SJSA1 (cell line): ENCODE data around the gene FBXO40. TPM values are rescaled to one million over a fixed set of nuclear protein-coding genes. Genes with fewer than 3 reads are reported as not detected.
"Not testable (repeated sequence)": the region's sequence is repeated elsewhere in the genome, so short reads cannot be mapped to it uniquely, and the experiment has no call there.

Experiments
- DNase-seq, 2 experiments: peaks; one replicate each; pipeline ENCODE4 v3.0.0-alpha.2; 2015 to 2020; ENCODE audit warnings: low spot score in 2 of 2, low read depth in 1 of 2
- H3K27ac ChIP-seq: fragments of 250-450 bp; sonication (Bioruptor Pico); 2 replicates; pipeline ENCODE4 v1.5.1; 2020; ENCODE audit warnings: mild to moderate bottlenecking, moderate library complexity
- H3K27me3 ChIP-seq: fragments of 250-450 bp; sonication (Bioruptor Pico); replicated peaks from 2 replicates; pipeline ENCODE4 v1.5.1; 2020; ENCODE audit warnings: mild to moderate bottlenecking, moderate library complexity
- H3K36me3 ChIP-seq: fragments of 250-450 bp; sonication (Bioruptor Pico); 2 replicates; pipeline ENCODE4 v1.5.1; 2020; ENCODE audit warnings: mild to moderate bottlenecking
- H3K4me1 ChIP-seq: fragments of 250-450 bp; sonication (Bioruptor Pico); replicated peaks from 2 replicates; pipeline ENCODE4 v1.6.1; 2021; ENCODE audit warnings: mild to moderate bottlenecking
- H3K4me3 ChIP-seq: fragments of 250-450 bp; sonication (Bioruptor Pico); 2 replicates; pipeline ENCODE4 v1.5.1; 2020; ENCODE audit warnings: mild to moderate bottlenecking
- H3K9me3 ChIP-seq: fragments of 250-450 bp; sonication (Bioruptor Pico); replicated peaks from 2 replicates; pipeline ENCODE4 v1.5.1; 2020; ENCODE audit warnings: mild to moderate bottlenecking
- total RNA-seq: library from RNA; depleted of rRNA; stranded (reverse); fragments of >200 nt; shearing (Covaris generic); gene quantifications from 2 replicates; pipeline ENCODE4 v1.2.3, GENCODE V29; 2014

The FBXO40 gene
- total RNA-seq, 1 experiment from 2014 or later: not detected

GRCh38 chr3:121594850-121595249, 1.7 kb downstream of the FBXO40 start:
- no peak for DNase-seq

GRCh38 chr3:121595765-121596406, 2.7 kb downstream of the FBXO40 start:
- no peaks in the 10 kb centered on the region for H3K36me3 ChIP-seq
- no peaks in the 10 kb centered on the region for H3K4me1 ChIP-seq
- H3K4me3 ChIP-seq: no peak overlapping the region
- no peak overlapping the region for H3K27ac ChIP-seq
- H3K27me3 ChIP-seq: no peaks in the 10 kb centered on the region
- no peak for DNase-seq
- H3K9me3 ChIP-seq: no peaks in the 10 kb centered on the region

More at GRCh38 chr3:121594850-121595249, 1.7 kb downstream of the FBXO40 start:
- Histone ChIP-seq H3K36me3 (no peaks in the 10 kb centered on the region), H3K27me3 (no peaks in the 10 kb centered on the region), H3K27ac (no peak overlapping the region), H3K4me1 (no peaks in the 10 kb centered on the region), H3K9me3 (no peaks in the 10 kb centered on the region), H3K4me3 (no peak overlapping the region)

GRCh38 chr3:121598564-121598963, 5.4 kb downstream of the FBXO40 start:
- no peak overlapping the region for H3K27ac ChIP-seq
- H3K27me3 ChIP-seq: no peaks in the 10 kb centered on the region
- no peaks in the 10 kb centered on the region for H3K9me3 ChIP-seq
- no peak for DNase-seq
- H3K36me3 ChIP-seq: no peaks in the 10 kb centered on the region
- H3K4me1 ChIP-seq: no peaks in the 10 kb centered on the region
- no peak overlapping the region for H3K4me3 ChIP-seq

- H3K27ac ChIP-seq, H3K4me3 ChIP-seq, H3K27me3 ChIP-seq, DNase-seq, H3K4me1 ChIP-seq, H3K9me3 ChIP-seq, H3K36me3 ChIP-seq: not testable (repeated sequence)
Observed at GRCh38 chr3:121599900-121600299, 6.7 kb downstream of the FBXO40 start.

GRCh38 chr3:121601212-121601812, 8.1 kb downstream of the FBXO40 start:
- no peak for DNase-seq
- H3K36me3 ChIP-seq: no peaks in the 10 kb centered on the region
- no peak overlapping the region for H3K27ac ChIP-seq
- no peaks in the 10 kb centered on the region for H3K9me3 ChIP-seq
- H3K4me1 ChIP-seq: no peaks in the 10 kb centered on the region
- H3K27me3 ChIP-seq: no peaks in the 10 kb centered on the region
- H3K4me3 ChIP-seq: no peak overlapping the region

GRCh38 chr3:121604759-121605158, 11.6 kb downstream of the FBXO40 start:
- no peaks in the 10 kb centered on the region for H3K27me3 ChIP-seq
- H3K4me1 ChIP-seq: no peaks in the 10 kb centered on the region
- no peak overlapping the region for H3K4me3 ChIP-seq
- DNase-seq: no peak
- H3K27ac ChIP-seq: no peak overlapping the region
- H3K9me3 ChIP-seq: no peaks in the 10 kb centered on the region
- H3K36me3 ChIP-seq: no peaks in the 10 kb centered on the region

- no peak overlapping the region for H3K4me3 ChIP-seq
- H3K36me3 ChIP-seq: no peaks in the 10 kb centered on the region
- no peak overlapping the region for H3K27ac ChIP-seq
- no peaks in the 10 kb centered on the region for H3K4me1 ChIP-seq
- no peak for DNase-seq
- H3K9me3 ChIP-seq: no peaks in the 10 kb centered on the region
- H3K27me3 ChIP-seq: no peaks in the 10 kb centered on the region
Observed at GRCh38 chr3:121606106-121606505, 12.9 kb downstream of the FBXO40 start.

GRCh38 chr3:121619691-121620090, 26.5 kb downstream of the FBXO40 start:
- Histone ChIP-seq H3K36me3 (no peaks in the 10 kb centered on the region), H3K4me1 (no peaks in the 10 kb centered on the region), H3K27me3 (peaks cover 6% of the 10 kb centered on the region; the same call in 1 of the 2 replicates), H3K4me3 (no peak overlapping the region), H3K27ac (no peak overlapping the region), H3K9me3 (no peaks in the 10 kb centered on the region)
- no peak for DNase-seq

GRCh38 chr3:121621491-121621890, 28.3 kb downstream of the FBXO40 start:
- no peak overlapping the region for H3K27ac ChIP-seq
- DNase-seq: no peak
- no peak overlapping the region for H3K4me3 ChIP-seq
- no peaks in the 10 kb centered on the region for H3K36me3 ChIP-seq
- H3K4me1 ChIP-seq: no peaks in the 10 kb centered on the region
- H3K27me3 ChIP-seq: peaks cover 9% of the 10 kb centered on the region
- H3K9me3 ChIP-seq: no peaks in the 10 kb centered on the region

- Histone ChIP-seq H3K4me1 (no peaks in the 10 kb centered on the region), H3K36me3 (no peaks in the 10 kb centered on the region), H3K9me3 (no peaks in the 10 kb centered on the region), H3K4me3 (no peak overlapping the region), H3K27ac (no peak overlapping the region), H3K27me3 (peaks cover 9% of the 10 kb centered on the region)
- no peak for DNase-seq
Observed at GRCh38 chr3:121624147-121624899, 31.1 kb downstream of the FBXO40 start.

- Histone ChIP-seq H3K4me3 (no peak overlapping the region), H3K36me3 (no peaks in the 10 kb centered on the region), H3K4me1 (no peaks in the 10 kb centered on the region), H3K27ac (no peak overlapping the region), H3K27me3 (peaks cover 4% of the 10 kb centered on the region; the same call in 1 of the 2 replicates), H3K9me3 (no peaks in the 10 kb centered on the region)
- no peak for DNase-seq
Observed at GRCh38 chr3:121626495-121626894, 33.3 kb downstream of the FBXO40 start.

- Histone ChIP-seq H3K4me3 (no peak overlapping the region), H3K27me3 (peaks cover 4% of the 10 kb centered on the region; the same call in 1 of the 2 replicates), H3K4me1 (no peaks in the 10 kb centered on the region), H3K36me3 (no peaks in the 10 kb centered on the region), H3K27ac (no peak overlapping the region), H3K9me3 (no peaks in the 10 kb centered on the region)
- no peak for DNase-seq
Observed at GRCh38 chr3:121627211-121627610, 34.0 kb downstream of the FBXO40 start.

- no peaks in the 10 kb centered on the region for H3K9me3 ChIP-seq
- DNase-seq: no peak
- peaks cover 4% of the 10 kb centered on the region; the same call in 1 of the 2 replicates for H3K27me3 ChIP-seq
- H3K4me3 ChIP-seq: no peak overlapping the region
- no peaks in the 10 kb centered on the region for H3K36me3 ChIP-seq
- no peaks in the 10 kb centered on the region for H3K4me1 ChIP-seq
- no peak overlapping the region for H3K27ac ChIP-seq
Observed at GRCh38 chr3:121627622-121628021, 34.4 kb downstream of the FBXO40 start.

- no peaks in the 10 kb centered on the region for H3K36me3 ChIP-seq
- H3K4me1 ChIP-seq: no peaks in the 10 kb centered on the region
Observed at GRCh38 chr3:121629601-121630000, 36.4 kb downstream of the FBXO40 start.

More at GRCh38 chr3:121629601-121630000, 36.4 kb downstream of the FBXO40 start:
- no peak for DNase-seq
- no peak overlapping the region for H3K27ac ChIP-seq
- no peak overlapping the region for H3K4me3 ChIP-seq
- H3K27me3 ChIP-seq: peaks cover 4% of the 10 kb centered on the region; the same call in 1 of the 2 replicates
- H3K9me3 ChIP-seq: no peaks in the 10 kb centered on the region
